Fibroblast of the aortic adventitia (primary cell): Measurements from ENCODE around the gene UQCR11. TPM values are rescaled to one million over a fixed set of nuclear protein-coding genes. Genes with fewer than 3 reads are reported as not detected.

Experiments
- DNase-seq: peaks from one replicate; pipeline ENCODE4 v3.0.0-alpha.2; 2010; ENCODE audit warnings: low read depth
- H3K4me3 ChIP-seq: 2 replicates; pipeline ENCODE4 v1.5.1; 2011; ENCODE audit warnings: low read depth, mild to moderate bottlenecking, control low read depth, low read length, moderate library complexity
- total RNA-seq: library from RNA; depleted of rRNA; stranded (reverse); fragments of >200 nt; gene quantifications from 2 replicates; pipeline ENCODE4 v1.2.3, GENCODE V29; 2012; ENCODE audit warnings: low replicate concordance
- TF ChIP-seq, protein P1 (sequence below): IDR thresholded peaks from 2 replicates; pipeline ENCODE4 v1.5.1; 2011; ENCODE audit warnings: mild to moderate bottlenecking, low read length, control low read depth, inconsistent platforms; ENCODE audit not compliant: insufficient read depth

UQCR11 gene
- total RNA-seq, 1 donor, result 37.6 TPM

DNA sequence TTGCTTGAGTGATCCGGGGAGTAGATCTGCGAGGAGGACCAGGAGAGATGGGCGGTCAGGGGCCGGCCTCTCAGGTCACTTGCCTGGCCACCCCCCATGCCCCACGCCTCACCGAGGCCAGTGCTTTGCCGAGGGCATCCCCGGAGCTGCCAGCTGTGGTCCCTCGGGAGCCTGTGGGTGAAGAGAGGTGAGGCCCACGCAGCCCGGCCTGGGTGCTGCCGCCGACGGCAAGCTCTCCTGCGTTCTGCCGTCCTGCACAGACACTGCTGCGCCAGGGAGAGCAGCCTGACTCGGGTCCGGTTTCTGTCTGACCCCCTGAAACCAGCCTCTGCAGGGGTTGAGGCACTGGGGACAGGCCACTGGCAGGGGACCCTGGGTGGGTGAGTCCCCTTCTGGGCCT, 15.8 kb upstream of the UQCR11 start:
- no peak overlapping the region for H3K4me3 ChIP-seq
- DNase-seq, result no peak
- TF ChIP-seq, protein P1, sequence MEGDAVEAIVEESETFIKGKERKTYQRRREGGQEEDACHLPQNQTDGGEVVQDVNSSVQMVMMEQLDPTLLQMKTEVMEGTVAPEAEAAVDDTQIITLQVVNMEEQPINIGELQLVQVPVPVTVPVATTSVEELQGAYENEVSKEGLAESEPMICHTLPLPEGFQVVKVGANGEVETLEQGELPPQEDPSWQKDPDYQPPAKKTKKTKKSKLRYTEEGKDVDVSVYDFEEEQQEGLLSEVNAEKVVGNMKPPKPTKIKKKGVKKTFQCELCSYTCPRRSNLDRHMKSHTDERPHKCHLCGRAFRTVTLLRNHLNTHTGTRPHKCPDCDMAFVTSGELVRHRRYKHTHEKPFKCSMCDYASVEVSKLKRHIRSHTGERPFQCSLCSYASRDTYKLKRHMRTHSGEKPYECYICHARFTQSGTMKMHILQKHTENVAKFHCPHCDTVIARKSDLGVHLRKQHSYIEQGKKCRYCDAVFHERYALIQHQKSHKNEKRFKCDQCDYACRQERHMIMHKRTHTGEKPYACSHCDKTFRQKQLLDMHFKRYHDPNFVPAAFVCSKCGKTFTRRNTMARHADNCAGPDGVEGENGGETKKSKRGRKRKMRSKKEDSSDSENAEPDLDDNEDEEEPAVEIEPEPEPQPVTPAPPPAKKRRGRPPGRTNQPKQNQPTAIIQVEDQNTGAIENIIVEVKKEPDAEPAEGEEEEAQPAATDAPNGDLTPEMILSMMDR, result no peak

DNA sequence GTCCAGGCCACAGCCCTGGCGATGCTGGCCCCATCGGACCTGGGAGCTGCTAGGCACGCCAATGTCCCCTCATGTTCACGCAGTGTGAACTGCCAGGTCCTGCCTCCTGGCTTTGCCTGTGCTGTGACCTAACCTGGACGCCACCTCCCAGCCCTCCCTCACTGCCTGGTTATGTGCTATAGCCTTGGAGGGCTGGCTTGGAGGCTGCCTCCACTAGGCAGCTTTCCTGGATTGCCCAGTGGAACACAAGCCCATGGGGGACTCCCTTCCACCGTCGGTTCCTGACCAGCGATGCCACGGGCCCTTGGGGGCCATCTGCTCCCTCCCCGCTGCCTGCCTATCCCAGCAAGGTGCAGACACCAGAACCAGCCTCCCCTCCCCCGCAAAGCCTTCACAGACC, 15.2 kb upstream of the UQCR11 start:
- DNase-seq, result no peak
- no peak overlapping the region for H3K4me3 ChIP-seq
- TF ChIP-seq, protein P1, result no peak

DNA sequence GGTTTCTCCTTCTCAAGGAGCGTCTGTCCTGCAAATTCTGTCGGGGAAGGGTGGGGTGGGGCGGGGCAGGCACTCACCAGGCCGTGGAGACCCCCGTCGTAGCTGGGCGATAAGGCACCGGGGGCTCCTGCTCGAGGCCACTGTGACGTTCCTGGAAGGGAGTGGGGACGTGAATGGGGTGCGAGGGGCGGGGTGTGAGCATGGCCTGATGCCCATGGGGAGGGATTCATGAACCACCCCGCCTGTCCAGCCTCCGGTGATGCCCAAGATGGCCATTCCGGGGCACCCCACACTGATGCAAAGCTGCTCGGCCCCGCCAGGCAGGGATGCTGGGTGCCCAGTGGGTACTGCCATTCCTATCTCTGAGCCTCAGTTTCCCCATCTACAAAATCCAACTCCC, 14.4 kb upstream of the UQCR11 start:
- no peak for DNase-seq
- TF ChIP-seq, protein P1, result no peak

DNA sequence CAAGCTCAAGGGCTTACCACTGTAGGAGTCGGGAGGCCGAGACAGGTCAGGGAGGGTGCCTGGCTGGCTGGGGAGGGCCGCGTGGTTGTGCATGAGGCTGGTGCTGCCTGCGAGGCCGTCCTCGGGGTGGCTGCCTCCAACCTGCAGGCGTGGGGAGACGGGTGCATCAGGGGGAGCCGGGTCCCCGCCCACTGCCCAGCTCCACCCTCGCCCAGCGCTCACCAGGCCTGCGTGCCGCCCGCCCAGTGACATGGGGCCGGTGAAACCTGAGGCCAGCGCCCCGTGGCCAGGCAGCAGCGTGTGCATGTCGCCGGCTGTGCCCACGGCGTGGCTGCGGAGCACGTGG, 13.8 kb upstream of the UQCR11 start:
- TF ChIP-seq, protein P1, result no peak
- no peak for DNase-seq
- no peak overlapping the region for H3K4me3 ChIP-seq

More for the DNA sequence above, 14.4 kb upstream of the UQCR11 start:
- no peak overlapping the region for H3K4me3 ChIP-seq

DNA sequence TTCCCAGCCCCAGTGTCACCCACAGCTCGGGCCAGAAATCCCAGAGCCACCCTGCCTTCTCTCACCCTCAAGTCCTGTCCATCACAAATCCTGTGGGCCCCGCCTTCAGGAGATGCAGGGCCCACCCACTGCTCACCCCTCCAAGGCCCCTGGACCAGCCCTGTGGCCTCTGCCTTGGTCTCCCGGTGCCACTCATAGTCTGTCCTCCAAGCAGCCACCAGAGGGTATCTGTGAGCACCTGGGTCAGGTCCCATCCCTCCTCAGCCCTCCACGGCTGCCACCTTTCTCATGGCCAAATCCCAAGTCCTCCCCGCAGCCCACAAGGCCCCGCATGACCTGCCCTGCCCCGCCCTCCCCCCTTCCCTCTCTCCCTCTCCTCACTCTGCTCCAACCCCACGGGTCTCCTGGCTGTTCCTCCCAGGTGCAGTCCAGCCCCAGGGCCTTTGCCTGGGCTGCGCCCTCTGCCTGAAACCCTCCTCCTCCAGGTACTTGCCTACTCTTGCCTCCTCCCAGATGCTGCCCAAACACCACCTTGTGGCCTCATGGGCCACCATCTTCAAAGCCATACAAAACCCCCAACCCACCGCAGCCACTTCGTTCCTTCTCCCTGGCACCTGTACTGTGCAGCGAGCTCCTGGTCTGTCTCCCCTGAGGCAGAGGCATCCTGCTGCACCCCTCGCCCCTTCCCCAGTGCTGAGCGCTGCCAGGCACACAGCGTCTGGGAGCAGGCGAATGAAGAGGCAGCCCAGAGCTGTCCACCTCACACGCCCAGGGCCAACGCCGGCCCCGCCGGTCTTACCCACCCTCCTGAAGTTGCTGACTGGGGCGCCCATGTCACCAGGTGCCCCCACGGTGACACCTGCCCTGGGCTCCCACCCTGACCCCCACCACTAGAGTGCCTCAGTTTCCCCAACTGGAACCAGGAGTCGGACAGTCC, 13.2 kb upstream of the UQCR11 start:
- no peak overlapping the region for H3K4me3 ChIP-seq
- TF ChIP-seq, protein P1, result peak; percentile 27
- DNase-seq, result peak; percentile 16

DNA sequence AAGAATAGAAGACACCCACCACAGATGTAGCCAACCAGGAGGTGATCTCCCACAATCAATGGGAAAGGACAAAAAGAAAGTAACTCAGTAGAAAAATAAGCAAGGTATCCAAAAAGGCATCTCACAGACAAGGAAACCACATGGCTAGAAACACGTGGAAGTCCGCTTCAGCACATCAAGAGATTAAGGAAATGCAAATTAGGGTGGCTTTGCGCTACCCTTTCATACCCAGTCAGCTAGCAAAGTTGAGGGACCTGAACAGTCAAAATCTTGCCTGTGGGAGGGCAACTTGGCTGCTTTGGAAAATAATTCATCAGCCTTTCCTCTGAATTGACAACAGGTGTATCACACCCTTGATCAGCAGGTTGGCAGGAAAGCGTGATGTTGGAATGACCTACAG, 11.6 kb upstream of the UQCR11 start:
- no peak for DNase-seq
- TF ChIP-seq, protein P1, result no peak
- no peak overlapping the region for H3K4me3 ChIP-seq
